HCT116 (cell line): Measurements from ENCODE around the gene TLCD3B. TPM values are rescaled to one million over a fixed set of nuclear protein-coding genes. Genes with fewer than 3 reads are reported as not detected.

Source experiments
- ATAC-seq: fragments of 200-7000 bp; cut with Tn5 transposase; 2 replicates; pipeline ENCODE4 v1.9.1; 2020; ENCODE audit warnings: mild to moderate bottlenecking, moderate library complexity
- BruUV-seq: library from RNA; stranded (reverse); fragments of 400-500 nt; replicated peaks from 2 replicates; lab custom pipeline; 2021; lab: Mats Ljungman, UMichigan
- CTCF ChIA-PET: fragments of 300-600 bp; sonication (Branson Sonifier 250); formaldehyde crosslinking; loops from one replicate; lab custom pipeline; 2021; ENCODE audit warnings: antibody characterized with exemption; lab: Charles Lee
- POLR2A ChIA-PET: fragments of 300-600, 350-600 bp; sonication (Branson Sonifier 250); formaldehyde crosslinking; loops from one replicate; lab custom pipeline; 2021; ENCODE audit warnings: antibody characterized with exemption; lab: Charles Lee
- RAD21 ChIA-PET, 2 experiments: fragments of 300-600 bp; sonication (Branson Sonifier 250); formaldehyde crosslinking; loops; one replicate each; lab custom pipeline; 2023; ENCODE audit warnings: low total read pairs in 2 of 2; ENCODE audit not compliant: uncharacterized antibody in 2 of 2, unreplicated experiment in 2 of 2, low non-redundant PET in 1 of 2; lab: Charles Lee
- DNase-seq: peaks from one replicate; pipeline ENCODE4 v3.0.0-alpha.2; 2010; ENCODE audit warnings: low read depth, low spot score
- H2AFZ ChIP-seq: fragments of 200-600 bp; shearing (Covaris generic), sonication (generic); 2 replicates; pipeline ENCODE4 v1.6.1; 2017; ENCODE audit warnings: low read depth, mixed run types, mixed read lengths, antibody characterized with exemption, low read length; ENCODE audit not compliant: poor library complexity, severe bottlenecking
- H3K27ac ChIP-seq: 2 replicates; pipeline ENCODE4 v1.5.1; 2012; ENCODE audit warnings: low read depth, low read length
- H3K27me3 ChIP-seq: fragments of 200-600 bp; sonication (generic); 2 replicates; pipeline ENCODE4 v1.6.1; 2016; ENCODE audit warnings: mixed run types, low read length, mixed read lengths; ENCODE audit not compliant: insufficient read depth
- H3K36me3 ChIP-seq, 2 experiments: fragments of 200-500 bp in 1 of 2; fragments of 200-600 bp in 1 of 2; sonication (Bioruptor generic) in 1 of 2; sonication (generic) in 1 of 2; 2 replicates each; pipeline versions ENCODE4 v1.5.1 to v1.6.1; 2014 to 2016; ENCODE audit warnings: low read length in 2 of 2, inconsistent platforms in 1 of 2, mixed read lengths in 1 of 2, mixed run types in 1 of 2; ENCODE audit not compliant: insufficient read depth in 2 of 2, control insufficient read depth in 1 of 2
- H3K4me1 ChIP-seq, 2 experiments: fragments of 200-600 bp in 1 of 2; sonication (generic) in 1 of 2; 2 replicates each; pipeline versions ENCODE4 v1.5.1 to v1.6.1; 2012 to 2017; ENCODE audit warnings: low read length in 2 of 2, inconsistent platforms in 1 of 2, mild to moderate bottlenecking in 1 of 2, mixed read lengths in 1 of 2, mixed run types in 1 of 2, moderate library complexity in 1 of 2; ENCODE audit not compliant: insufficient read depth in 2 of 2, control insufficient read depth in 1 of 2
- H3K4me2 ChIP-seq: fragments of 200-600 bp; sonication (generic); 2 replicates; pipeline ENCODE4 v1.6.1; 2017; ENCODE audit warnings: mixed run types, low read length, mixed read lengths
- H3K4me3 ChIP-seq, 2 experiments: fragments of 200-600 bp in 1 of 2; sonication (generic) in 1 of 2; replicated peaks in 1 of 2; 2 replicates each; pipeline ENCODE4 v1.5.1; 2011 to 2016; ENCODE audit warnings: low read length in 2 of 2, control low read depth in 1 of 2, low read depth in 1 of 2, mild to moderate bottlenecking in 1 of 2, mixed read lengths in 1 of 2, mixed run types in 1 of 2
- H3K79me2 ChIP-seq: fragments of 200-600 bp; sonication (generic); 2 replicates; pipeline ENCODE4 v1.6.1; 2017; ENCODE audit warnings: mild to moderate bottlenecking, mixed run types, low read length, moderate library complexity, mixed read lengths; ENCODE audit not compliant: insufficient read depth
- H3K9ac ChIP-seq: fragments of 200-600 bp; sonication (generic); 2 replicates; pipeline ENCODE4 v1.6.1; 2016; ENCODE audit warnings: low read length, mixed read lengths
- H3K9me2 ChIP-seq: fragments of 200-600 bp; sonication (generic), shearing (Covaris generic); 2 replicates; pipeline ENCODE4 v1.6.1; 2017; ENCODE audit warnings: mixed run types, mild to moderate bottlenecking, moderate library complexity; ENCODE audit not compliant: insufficient read depth
- H3K9me3 ChIP-seq, 2 experiments: fragments of 200-500 bp in 1 of 2; fragments of 200-600 bp in 1 of 2; sonication (Bioruptor generic) in 1 of 2; sonication (generic) in 1 of 2; 2 replicates each; pipeline ENCODE4 v1.6.1; 2014 to 2017; ENCODE audit warnings: low read length in 2 of 2, mixed read lengths in 2 of 2, inconsistent platforms in 1 of 2, low read depth in 1 of 2, mild to moderate bottlenecking in 1 of 2, mixed run types in 1 of 2, moderate library complexity in 1 of 2; ENCODE audit not compliant: control insufficient read depth in 1 of 2, insufficient read depth in 1 of 2
- H4K20me1 ChIP-seq: fragments of 200-600 bp; sonication (generic), shearing (Covaris generic); 2 replicates; pipeline ENCODE4 v1.6.1; 2017; ENCODE audit warnings: mixed run types, mild to moderate bottlenecking, moderate library complexity; ENCODE audit not compliant: insufficient read depth
- CEBPB ChIP-seq: IDR thresholded peaks from 2 replicates; pipeline ENCODE4 v1.6.1; 2012; ENCODE audit warnings: low read depth
- EGR1 ChIP-seq: IDR thresholded peaks from 2 replicates; pipeline ENCODE4 v1.6.1; 2012; ENCODE audit warnings: low read depth
- ELF1 ChIP-seq: IDR thresholded peaks from 2 replicates; pipeline ENCODE4 v1.6.1; 2012; ENCODE audit warnings: low read depth, borderline replicate concordance
- FOSL1 ChIP-seq: IDR thresholded peaks from 2 replicates; pipeline ENCODE4 v1.6.1; 2012; ENCODE audit warnings: low read depth
- JUND ChIP-seq: IDR thresholded peaks from 2 replicates; pipeline ENCODE4 v1.6.1; 2012
- POLR2A ChIP-seq: IDR thresholded peaks from 2 replicates; pipeline ENCODE4 v1.7.0; 2011; ENCODE audit warnings: borderline replicate concordance; ENCODE audit not compliant: insufficient read depth, insufficient read length; ENCODE audit errors: extremely low read depth
- RAD21 ChIP-seq: IDR thresholded peaks from 2 replicates; pipeline ENCODE4 v1.6.1; 2012; ENCODE audit warnings: low read depth, mild to moderate bottlenecking
- SIN3A ChIP-seq: IDR thresholded peaks from 2 replicates; pipeline ENCODE4 v1.6.1; 2012; ENCODE audit warnings: low read depth
- SP1 ChIP-seq: IDR thresholded peaks from 2 replicates; pipeline ENCODE4 v1.6.1; 2012; ENCODE audit warnings: low read depth
- SRF ChIP-seq: IDR thresholded peaks from 2 replicates; pipeline ENCODE4 v1.6.1; 2012; ENCODE audit warnings: low read depth
- YY1 ChIP-seq: IDR thresholded peaks from 2 replicates; pipeline ENCODE4 v1.6.1; 2011; ENCODE audit warnings: low read length, low read depth, moderate library complexity, mild to moderate bottlenecking; ENCODE audit not compliant: insufficient replicate concordance; ENCODE audit errors: extremely low read depth
- ZFX ChIP-seq: fragments of 450-650 bp; IDR thresholded peaks from 2 replicates; pipeline ENCODE4 v1.6.1; 2017
- ZNF274 ChIP-seq: fragments of 200-500 bp; sonication (Bioruptor generic); IDR thresholded peaks from 2 replicates; pipeline ENCODE4 v1.6.1; 2014; ENCODE audit warnings: mild to moderate bottlenecking, low read depth, low read length, inconsistent platforms
- intact Hi-C: fragments of 100-400 bp; cut with micrococcal nuclease; formaldehyde crosslinking; loops from 2 replicates; pipeline ENCODE4 v1.10.0; 2022
- total RNA-seq: library from RNA; stranded (reverse); gene quantifications from one replicate; pipeline ENCODE4 v1.2.1, GENCODE V29; 2021; ENCODE audit not compliant: unreplicated experiment
- TF ChIP-seq, protein P1 (sequence below), 3 experiments: fragments of 200-600 bp in 1 of 3; sonication (generic) in 1 of 3; IDR thresholded peaks in 2 of 3; conservative IDR thresholded peaks in 1 of 3; 2 replicates each; pipeline ENCODE4 v1.5.1; 2012 to 2017; ENCODE audit warnings: low read depth in 2 of 3, low read length in 2 of 3, antibody characterized with exemption in 1 of 3, borderline replicate concordance in 1 of 3, control low read depth in 1 of 3, mild to moderate bottlenecking in 1 of 3, mixed read lengths in 1 of 3, mixed run types in 1 of 3, moderate library complexity in 1 of 3; ENCODE audit not compliant: insufficient read depth in 1 of 3
- TF ChIP-seq, protein P2 (sequence below): IDR thresholded peaks from 2 replicates; pipeline ENCODE4 v1.6.1; 2012; ENCODE audit warnings: low read depth

The TLCD3B gene
- total RNA-seq, 1 experiment from 2014 or later: 1.0 TPM

DNA sequence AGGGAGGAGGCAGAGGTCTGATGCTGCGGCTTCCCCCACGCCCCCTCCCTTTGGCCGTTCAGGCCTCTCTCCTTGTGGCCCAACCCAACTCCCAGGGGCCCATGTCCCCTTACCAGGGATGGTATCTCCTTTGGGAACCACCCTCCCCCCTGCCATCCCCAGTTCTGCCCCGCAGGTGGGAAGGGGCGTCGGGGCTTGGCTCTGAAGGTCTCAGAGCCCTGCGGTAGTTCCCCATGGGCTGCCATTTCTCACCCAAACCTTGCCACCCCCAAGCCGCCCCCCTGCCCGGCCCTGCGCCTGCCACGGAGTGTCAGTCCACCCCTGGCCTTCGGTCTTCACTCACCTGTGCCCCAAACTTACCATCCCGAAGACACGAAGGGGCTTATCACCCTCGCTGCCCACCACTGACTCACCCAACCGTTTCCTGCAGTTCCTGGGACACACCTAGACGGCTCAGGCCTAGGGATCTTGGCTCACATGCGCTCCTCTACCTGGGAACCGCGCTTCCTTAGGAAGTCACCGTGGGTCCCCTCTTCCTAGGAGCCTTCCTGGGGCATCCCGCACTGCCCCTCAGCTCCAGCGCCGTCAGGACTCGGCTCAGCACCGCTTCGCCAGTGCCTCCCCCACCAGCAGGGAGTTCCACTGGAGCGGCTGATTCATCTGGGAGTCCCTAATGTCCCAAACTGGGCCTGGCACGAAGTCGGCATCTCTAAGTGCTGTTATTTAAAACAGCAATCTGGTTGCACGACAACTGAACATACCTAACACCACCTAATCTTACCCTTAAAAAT, 19.2 kb downstream of the TLCD3B start:
- no peaks in the 10 kb centered on the region for H3K36me3 ChIP-seq
- no peaks in the 10 kb centered on the region for H3K79me2 ChIP-seq
- H3K9ac ChIP-seq: no peak overlapping the region
- H4K20me1 ChIP-seq: no peaks in the 10 kb centered on the region
- no peak for DNase-seq
- RAD21 ChIA-PET: interaction anchor here in 1 of 2 experiments (0.7 kb wide), 1 partner anchor 14 kb away, joined by 3 read pairs; no protein-coding TSS in a partner anchor
- no peaks in the 10 kb centered on the region for H3K4me1 ChIP-seq
- H3K27ac ChIP-seq: no peak overlapping the region
- ATAC-seq: no peak
- POLR2A ChIA-PET: no interaction called here
- no peak overlapping the region for H3K4me2 ChIP-seq
- H3K27me3 ChIP-seq: no peaks in the 10 kb centered on the region
- no peak overlapping the region for H2AFZ ChIP-seq
- no TSS peak for BruUV-seq
- H3K4me3 ChIP-seq: no peak overlapping the region
- H3K9me2 ChIP-seq: no peaks in the 10 kb centered on the region
- H3K9me3 ChIP-seq: no peaks in the 10 kb centered on the region
- no peak for TF ChIP-seq POLR2A
- no peak for TF ChIP-seq SRF
- no peak for TF ChIP-seq YY1
- no peak for TF ChIP-seq ZFX
- TF ChIP-seq SIN3A: no peak
- TF ChIP-seq JUND: no peak
- TF ChIP-seq, protein P1, sequence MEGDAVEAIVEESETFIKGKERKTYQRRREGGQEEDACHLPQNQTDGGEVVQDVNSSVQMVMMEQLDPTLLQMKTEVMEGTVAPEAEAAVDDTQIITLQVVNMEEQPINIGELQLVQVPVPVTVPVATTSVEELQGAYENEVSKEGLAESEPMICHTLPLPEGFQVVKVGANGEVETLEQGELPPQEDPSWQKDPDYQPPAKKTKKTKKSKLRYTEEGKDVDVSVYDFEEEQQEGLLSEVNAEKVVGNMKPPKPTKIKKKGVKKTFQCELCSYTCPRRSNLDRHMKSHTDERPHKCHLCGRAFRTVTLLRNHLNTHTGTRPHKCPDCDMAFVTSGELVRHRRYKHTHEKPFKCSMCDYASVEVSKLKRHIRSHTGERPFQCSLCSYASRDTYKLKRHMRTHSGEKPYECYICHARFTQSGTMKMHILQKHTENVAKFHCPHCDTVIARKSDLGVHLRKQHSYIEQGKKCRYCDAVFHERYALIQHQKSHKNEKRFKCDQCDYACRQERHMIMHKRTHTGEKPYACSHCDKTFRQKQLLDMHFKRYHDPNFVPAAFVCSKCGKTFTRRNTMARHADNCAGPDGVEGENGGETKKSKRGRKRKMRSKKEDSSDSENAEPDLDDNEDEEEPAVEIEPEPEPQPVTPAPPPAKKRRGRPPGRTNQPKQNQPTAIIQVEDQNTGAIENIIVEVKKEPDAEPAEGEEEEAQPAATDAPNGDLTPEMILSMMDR (IDR thresholded peaks at IDR 0.05 in 2 of 3, conservative IDR thresholded peaks at IDR 0.05 in 1 of 3; ENCODE audit: borderline replicate concordance in 1 of 3, insufficient read depth in 1 of 3, low read depth in 2 of 3, low read length in 2 of 3): no peak
- no peak for TF ChIP-seq CEBPB
- TF ChIP-seq ELF1: no peak
- TF ChIP-seq ZNF274: no peak
- TF ChIP-seq FOSL1: no peak
- no peak for TF ChIP-seq RAD21
- TF ChIP-seq EGR1: no peak
- TF ChIP-seq, protein P2, sequence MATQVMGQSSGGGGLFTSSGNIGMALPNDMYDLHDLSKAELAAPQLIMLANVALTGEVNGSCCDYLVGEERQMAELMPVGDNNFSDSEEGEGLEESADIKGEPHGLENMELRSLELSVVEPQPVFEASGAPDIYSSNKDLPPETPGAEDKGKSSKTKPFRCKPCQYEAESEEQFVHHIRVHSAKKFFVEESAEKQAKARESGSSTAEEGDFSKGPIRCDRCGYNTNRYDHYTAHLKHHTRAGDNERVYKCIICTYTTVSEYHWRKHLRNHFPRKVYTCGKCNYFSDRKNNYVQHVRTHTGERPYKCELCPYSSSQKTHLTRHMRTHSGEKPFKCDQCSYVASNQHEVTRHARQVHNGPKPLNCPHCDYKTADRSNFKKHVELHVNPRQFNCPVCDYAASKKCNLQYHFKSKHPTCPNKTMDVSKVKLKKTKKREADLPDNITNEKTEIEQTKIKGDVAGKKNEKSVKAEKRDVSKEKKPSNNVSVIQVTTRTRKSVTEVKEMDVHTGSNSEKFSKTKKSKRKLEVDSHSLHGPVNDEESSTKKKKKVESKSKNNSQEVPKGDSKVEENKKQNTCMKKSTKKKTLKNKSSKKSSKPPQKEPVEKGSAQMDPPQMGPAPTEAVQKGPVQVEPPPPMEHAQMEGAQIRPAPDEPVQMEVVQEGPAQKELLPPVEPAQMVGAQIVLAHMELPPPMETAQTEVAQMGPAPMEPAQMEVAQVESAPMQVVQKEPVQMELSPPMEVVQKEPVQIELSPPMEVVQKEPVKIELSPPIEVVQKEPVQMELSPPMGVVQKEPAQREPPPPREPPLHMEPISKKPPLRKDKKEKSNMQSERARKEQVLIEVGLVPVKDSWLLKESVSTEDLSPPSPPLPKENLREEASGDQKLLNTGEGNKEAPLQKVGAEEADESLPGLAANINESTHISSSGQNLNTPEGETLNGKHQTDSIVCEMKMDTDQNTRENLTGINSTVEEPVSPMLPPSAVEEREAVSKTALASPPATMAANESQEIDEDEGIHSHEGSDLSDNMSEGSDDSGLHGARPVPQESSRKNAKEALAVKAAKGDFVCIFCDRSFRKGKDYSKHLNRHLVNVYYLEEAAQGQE: no peak
- no peak for TF ChIP-seq SP1
- intact Hi-C loops: no loop called here
- CTCF ChIA-PET: no interaction called here
